HEK293 (cell line): ENCODE data around the gene TMEM63B.

ENCODE experiments used
- CTCF ChIA-PET: fragments of 350-600 bp; formaldehyde crosslinking; extraction: SDS; loops from one replicate; lab custom pipeline; 2021; ENCODE audit warnings: antibody characterized with exemption; lab: Yijun Ruan, JAX
- POLR2A ChIA-PET: fragments of 300-600 bp; formaldehyde crosslinking; extraction: SDS; loops from one replicate; lab custom pipeline; 2020; ENCODE audit warnings: antibody characterized with exemption, inconsistent platforms; lab: Yijun Ruan, JAX
- H3K27ac ChIP-seq: fragments of 200-500 bp; sonication (Bioruptor generic); 2 replicates; pipeline ENCODE4 v1.5.1; 2014; ENCODE audit warnings: low read depth, low read length, control low read depth, inconsistent platforms; ENCODE audit errors: extremely low read depth
- H3K36me3 ChIP-seq, 2 experiments: fragments of 200-500 bp in 1 of 2; sonication (Bioruptor generic) in 1 of 2; 1 replicate in 1 of 2; 2 replicates in 1 of 2; pipeline ENCODE4 v1.5.1; 2014 to 2017; ENCODE audit warnings: inconsistent platforms in 2 of 2, low read length in 2 of 2; ENCODE audit not compliant: control insufficient read depth in 2 of 2, insufficient read depth in 1 of 2
- H3K4me1 ChIP-seq: fragments of 200-500 bp; sonication (Bioruptor generic); 2 replicates; pipeline ENCODE4 v1.5.1; 2014; ENCODE audit warnings: mild to moderate bottlenecking, low read length, inconsistent platforms; ENCODE audit not compliant: control insufficient read depth, insufficient read depth
- H3K4me3 ChIP-seq: 2 replicates; pipeline ENCODE4 v1.5.1; 2011; ENCODE audit warnings: low read depth, mild to moderate bottlenecking, control low read depth, low read length, moderate library complexity
- H3K9me3 ChIP-seq: fragments of 200-500 bp; sonication (Bioruptor generic); 2 replicates; pipeline ENCODE4 v1.5.1; 2014; ENCODE audit warnings: low read depth, low read length, inconsistent platforms; ENCODE audit not compliant: control insufficient read depth, insufficient read depth
- BCL11A ChIP-seq: fragments of 450-650 bp; formaldehyde crosslinking; IDR thresholded peaks from 2 replicates; pipeline ENCODE4 v1.5.1; 2016; ENCODE audit warnings: low read depth, missing biosample characterization, missing genetic modification characterization
- GLI2 ChIP-seq: fragments of 450-650 bp; formaldehyde crosslinking; IDR thresholded peaks from 2 replicates; pipeline ENCODE4; 2017; ENCODE audit warnings: missing biosample characterization, missing genetic modification characterization, low read depth, borderline replicate concordance
- GLIS1 ChIP-seq: fragments of 450-650 bp; formaldehyde crosslinking; IDR thresholded peaks from 2 replicates; pipeline ENCODE4 v1.5.1; 2016; ENCODE audit warnings: missing biosample characterization, missing genetic modification characterization
- KLF17 ChIP-seq: fragments of 450-650 bp; formaldehyde crosslinking; IDR thresholded peaks from 2 replicates; pipeline ENCODE4 v1.5.1; 2016; ENCODE audit warnings: missing biosample characterization, missing genetic modification characterization
- KLF8 ChIP-seq: fragments of 450-650 bp; formaldehyde crosslinking; IDR thresholded peaks from 2 replicates; pipeline ENCODE4 v1.5.1; 2016; ENCODE audit warnings: missing biosample characterization, missing genetic modification characterization
- SETDB1 ChIP-seq: IDR thresholded peaks from one replicate; pipeline ENCODE4 v1.6.1; 2017; ENCODE audit warnings: mild to moderate bottlenecking, low read length, moderate library complexity, mixed read lengths; ENCODE audit not compliant: insufficient read length
- ZEB2 ChIP-seq: fragments of 450-650 bp; formaldehyde crosslinking; IDR thresholded peaks from 2 replicates; pipeline ENCODE4 v1.5.1; 2016; ENCODE audit warnings: missing biosample characterization, missing genetic modification characterization
- ZNF121 ChIP-seq: fragments of 450-650 bp; formaldehyde crosslinking; IDR thresholded peaks from 2 replicates; pipeline ENCODE4 v1.5.1; 2016; ENCODE audit warnings: missing biosample characterization, missing genetic modification characterization
- ZNF140 ChIP-seq: fragments of 450-650 bp; formaldehyde crosslinking; IDR thresholded peaks from 2 replicates; pipeline ENCODE4 v1.5.1; 2016; ENCODE audit warnings: missing biosample characterization, missing genetic modification characterization
- ZNF223 ChIP-seq: fragments of 450-650 bp; formaldehyde crosslinking; IDR thresholded peaks from 2 replicates; pipeline ENCODE4 v1.5.1; 2016; ENCODE audit warnings: missing biosample characterization, missing genetic modification characterization
- ZNF302 ChIP-seq: fragments of 450-650 bp; formaldehyde crosslinking; IDR thresholded peaks from 2 replicates; pipeline ENCODE4 v1.5.1; 2016; ENCODE audit warnings: missing biosample characterization, missing genetic modification characterization, low read depth
- ZNF335 ChIP-seq: fragments of 450-650 bp; formaldehyde crosslinking; conservative IDR thresholded peaks from 2 replicates; pipeline ENCODE4 v1.5.1; 2016; ENCODE audit warnings: missing biosample characterization, missing genetic modification characterization
- ZNF426 ChIP-seq: fragments of 450-650 bp; formaldehyde crosslinking; IDR thresholded peaks from 2 replicates; pipeline ENCODE4 v1.5.1; 2017; ENCODE audit warnings: missing biosample characterization, missing genetic modification characterization, mild to moderate bottlenecking, inconsistent platforms, moderate library complexity
- ZNF473 ChIP-seq: fragments of 450-650 bp; formaldehyde crosslinking; IDR thresholded peaks from 2 replicates; pipeline ENCODE4 v1.5.1; 2017; ENCODE audit warnings: missing biosample characterization, missing genetic modification characterization
- ZNF530 ChIP-seq: fragments of 450-650 bp; formaldehyde crosslinking; IDR thresholded peaks from 2 replicates; pipeline ENCODE4 v1.5.1; 2016; ENCODE audit warnings: low read depth, missing biosample characterization, missing genetic modification characterization
- ZNF561 ChIP-seq: fragments of 450-650 bp; IDR thresholded peaks from 2 replicates; pipeline ENCODE4 v1.5.1; 2018; ENCODE audit warnings: missing biosample characterization, missing genetic modification characterization, borderline replicate concordance
- ZNF623 ChIP-seq: fragments of 450-650 bp; formaldehyde crosslinking; IDR thresholded peaks from 2 replicates; pipeline ENCODE4 v1.5.1; 2016; ENCODE audit warnings: missing biosample characterization, missing genetic modification characterization
- ZNF658 ChIP-seq: fragments of 450-650 bp; formaldehyde crosslinking; IDR thresholded peaks from 2 replicates; pipeline ENCODE4; 2016; ENCODE audit warnings: missing biosample characterization, missing genetic modification characterization
- ZNF660 ChIP-seq: fragments of 450-650 bp; IDR thresholded peaks from 2 replicates; pipeline ENCODE4 v1.5.1; 2018; ENCODE audit warnings: missing biosample characterization, mild to moderate bottlenecking, missing genetic modification characterization
- ZNF768 ChIP-seq: fragments of 450-650 bp; formaldehyde crosslinking; IDR thresholded peaks from 2 replicates; pipeline ENCODE4 v1.5.1; 2018; ENCODE audit warnings: missing biosample characterization, mild to moderate bottlenecking, missing genetic modification characterization
- ZNF777 ChIP-seq: fragments of 450-650 bp; formaldehyde crosslinking; IDR thresholded peaks from 2 replicates; pipeline ENCODE4 v1.5.1; 2017; ENCODE audit warnings: missing biosample characterization, missing genetic modification characterization, borderline replicate concordance
- ZNF785 ChIP-seq: fragments of 450-650 bp; formaldehyde crosslinking; IDR thresholded peaks from 2 replicates; pipeline ENCODE4 v1.5.1; 2016; ENCODE audit warnings: missing biosample characterization, missing genetic modification characterization
- TF ChIP-seq, protein P1 (sequence below): fragments of 450-650 bp; formaldehyde crosslinking; IDR thresholded peaks from 2 replicates; pipeline ENCODE4 v1.5.1; 2017; ENCODE audit warnings: missing biosample characterization, missing genetic modification characterization

The TMEM63B gene

DNA sequence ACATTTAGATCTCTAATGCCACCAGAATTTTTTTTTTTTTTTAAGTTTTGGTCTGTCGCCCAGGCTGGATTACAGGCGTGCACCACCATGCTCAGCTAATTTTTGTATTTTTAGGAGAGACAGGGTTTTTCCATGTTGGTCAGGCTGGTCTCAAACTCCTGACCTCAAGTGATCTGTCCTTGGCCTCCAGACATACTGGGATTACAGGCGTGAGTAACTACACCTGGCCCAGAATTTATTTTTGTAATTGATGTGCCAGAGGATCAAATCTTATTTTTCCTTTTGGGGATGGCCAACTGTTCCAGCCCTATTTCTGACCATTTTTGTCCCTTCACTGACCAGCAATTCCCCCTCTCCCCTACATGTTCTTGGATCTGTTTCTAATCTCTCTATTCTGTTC is 71.3 kb downstream of the TMEM63B start:
- H3K36me3 ChIP-seq: no peaks in the 10 kb centered on the region
- ChIA-PET CTCF (interaction anchor here (0.6 kb wide), 2 partner anchors 9 to 60 kb away, joined by 3 to 5 read pairs; no protein-coding TSS in a partner anchor), POLR2A (no interaction called here)
- no peaks in the 10 kb centered on the region for H3K4me1 ChIP-seq
- no peaks in the 10 kb centered on the region for H3K9me3 ChIP-seq
- no peak for TF ChIP-seq ZNF140 (tag by site-specific recombination)
- no peak for TF ChIP-seq ZNF530 (tag by site-specific recombination)
- TF ChIP-seq ZNF426 (tag by site-specific recombination): no peak
- no peak overlapping the region for H3K27ac ChIP-seq
- no peak overlapping the region for H3K4me3 ChIP-seq

- no peak overlapping the region for H3K4me3 ChIP-seq
- POLR2A ChIA-PET: interaction anchor here (1.5 kb wide), 1 partner anchor 9 kb away, joined by 3 read pairs; no protein-coding TSS in a partner anchor
- H3K27ac ChIP-seq: no peak overlapping the region
- CTCF ChIA-PET: interaction anchor here (0.8 to 2.1 kb wide), 3 partner anchors 27 to 37 kb away, joined by 4 to 10 read pairs (median 6); no protein-coding TSS in a partner anchor
- H3K4me1 ChIP-seq: no peaks in the 10 kb centered on the region
- H3K9me3 ChIP-seq: no peaks in the 10 kb centered on the region
- TF ChIP-seq ZNF302 (tag by site-specific recombination) (no peak), ZNF561 (tag by site-specific recombination) (no peak), ZNF223 (tag by site-specific recombination) (no peak), ZNF473 (tag by site-specific recombination) (no peak), KLF17 (tag by site-specific recombination) (no peak), ZNF785 (tag by site-specific recombination) (no peak), ZNF768 (tag by site-specific recombination) (no peak), ZNF658 (tag by site-specific recombination) (no peak), ZNF777 (tag by site-specific recombination) (no peak), BCL11A (tag by site-specific recombination) (no peak), ZNF121 (no peak), ZNF335 (tag by site-specific recombination) (no peak), ZEB2 (tag by site-specific recombination) (no peak), GLIS1 (no peak), KLF8 (tag by site-specific recombination) (no peak), GLI2 (tag by site-specific recombination) (no peak), SETDB1 (no peak), ZNF623 (tag by site-specific recombination) (no peak), ZNF660 (no peak)
- TF ChIP-seq, protein P1, sequence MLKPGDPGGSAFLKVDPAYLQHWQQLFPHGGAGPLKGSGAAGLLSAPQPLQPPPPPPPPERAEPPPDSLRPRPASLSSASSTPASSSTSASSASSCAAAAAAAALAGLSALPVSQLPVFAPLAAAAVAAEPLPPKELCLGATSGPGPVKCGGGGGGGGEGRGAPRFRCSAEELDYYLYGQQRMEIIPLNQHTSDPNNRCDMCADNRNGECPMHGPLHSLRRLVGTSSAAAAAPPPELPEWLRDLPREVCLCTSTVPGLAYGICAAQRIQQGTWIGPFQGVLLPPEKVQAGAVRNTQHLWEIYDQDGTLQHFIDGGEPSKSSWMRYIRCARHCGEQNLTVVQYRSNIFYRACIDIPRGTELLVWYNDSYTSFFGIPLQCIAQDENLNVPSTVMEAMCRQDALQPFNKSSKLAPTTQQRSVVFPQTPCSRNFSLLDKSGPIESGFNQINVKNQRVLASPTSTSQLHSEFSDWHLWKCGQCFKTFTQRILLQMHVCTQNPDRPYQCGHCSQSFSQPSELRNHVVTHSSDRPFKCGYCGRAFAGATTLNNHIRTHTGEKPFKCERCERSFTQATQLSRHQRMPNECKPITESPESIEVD (tag by site-specific recombination): no peak
- H3K36me3 ChIP-seq: no peaks in the 10 kb centered on the region
Measured at GRCh38 chr6:44199883-44200282, 72.5 kb downstream of the TMEM63B start.
